ENCODE data around the gene SCLY. TPM values are rescaled to one million over a fixed set of nuclear protein-coding genes. Genes with fewer than 3 reads are reported as not detected.

Gene SCLY
- total and polyA plus RNA-seq, 4 experiments from 2014 or later: 17.7 to 37.9 (median 27.4) TPM

- no peak overlapping the region for H3K27ac ChIP-seq (ENCODE audit: low read depth, low read length)
- no peaks in the 10 kb centered on the region for H3K9me3 ChIP-seq (ENCODE audit: control insufficient read depth in 1 of 2, low read length in 2 of 2)
- ChIA-PET CTCF (ENCODE audit: partially characterized antibody) (no interaction called here), POLR2A (ENCODE audit: partially characterized antibody) (no interaction called here)
- Mint-ChIP-seq H3K36me3 (no peaks in the 10 kb centered on the region), H3K4me1 (peaks cover 0 to 2% (median 0%) of the 10 kb centered on the region in 4 donors), H3K27me3 (no peaks in the 10 kb centered on the region), H3K27ac (no peak overlapping the region), H3K9me3 (no peaks in the 10 kb centered on the region), H3K4me3 (no peak overlapping the region)
- no peaks in the 10 kb centered on the region for H3K4me1 ChIP-seq (ENCODE audit: insufficient read depth, low read length)
- no peaks in the 10 kb centered on the region for H3K27me3 ChIP-seq (ENCODE audit: insufficient read depth, low read length)
- H3K36me3 ChIP-seq (ENCODE audit: insufficient read depth, low read length): no peaks in the 10 kb centered on the region
- intact Hi-C loops (cut with micrococcal nuclease): no loop called here
- no peak overlapping the region for H3K4me3 ChIP-seq (ENCODE audit: low read length in 2 of 2)
- DNase-seq: no peak
Observed at GRCh38 chr2:238125127-238125885, 64.5 kb downstream of the SCLY start.

GRCh38 chr2:238126338-238126737 is 65.5 kb downstream of the SCLY start:
- POLR2A ChIA-PET (ENCODE audit: partially characterized antibody): no interaction called here

GRCh38 chr2:238126775-238127164 is 66.0 kb downstream of the SCLY start:
- Histone ChIP-seq H3K4me3 (ENCODE audit: low read length in 2 of 2) (no peak overlapping the region), H3K9me3 (ENCODE audit: control insufficient read depth in 1 of 2, low read length in 2 of 2) (no peaks in the 10 kb centered on the region), H3K36me3 (ENCODE audit: insufficient read depth, low read length) (no peaks in the 10 kb centered on the region), H3K4me1 (ENCODE audit: insufficient read depth, low read length) (no peaks in the 10 kb centered on the region), H3K27me3 (ENCODE audit: insufficient read depth, low read length) (no peaks in the 10 kb centered on the region), H3K27ac (ENCODE audit: low read depth, low read length) (no peak overlapping the region)
- Mint-ChIP-seq H3K4me1 (peaks cover 0 to 2% (median 0%) of the 10 kb centered on the region in 4 donors), H3K4me3 (no peak overlapping the region), H3K9me3 (no peaks in the 10 kb centered on the region), H3K27ac (no peak overlapping the region), H3K36me3 (no peaks in the 10 kb centered on the region), H3K27me3 (no peaks in the 10 kb centered on the region)
- POLR2A ChIA-PET (ENCODE audit: partially characterized antibody): no interaction called here
- CTCF ChIA-PET (ENCODE audit: partially characterized antibody): no interaction called here
- no peak for DNase-seq
- intact Hi-C loops (cut with micrococcal nuclease): no loop called here

More at GRCh38 chr2:238126338-238126737, 65.5 kb downstream of the SCLY start:
- no peaks in the 10 kb centered on the region for H3K27me3 Mint-ChIP-seq
- H3K4me1 Mint-ChIP-seq: peaks cover 0 to 2% (median 0%) of the 10 kb centered on the region in 4 donors
- intact Hi-C loops (cut with micrococcal nuclease): no loop called here
- DNase-seq: no peak
- H3K4me3 ChIP-seq (ENCODE audit: low read length in 2 of 2): no peak overlapping the region
- no peak overlapping the region for H3K4me3 Mint-ChIP-seq
- no peaks in the 10 kb centered on the region for H3K4me1 ChIP-seq (ENCODE audit: insufficient read depth, low read length)
- no peaks in the 10 kb centered on the region for H3K9me3 ChIP-seq (ENCODE audit: control insufficient read depth in 1 of 2, low read length in 2 of 2)
- H3K27ac ChIP-seq (ENCODE audit: low read depth, low read length): no peak overlapping the region
- H3K27ac Mint-ChIP-seq: no peak overlapping the region
- CTCF ChIA-PET (ENCODE audit: partially characterized antibody): no interaction called here
- no peaks in the 10 kb centered on the region for H3K27me3 ChIP-seq (ENCODE audit: insufficient read depth, low read length)
- no peaks in the 10 kb centered on the region for H3K9me3 Mint-ChIP-seq
- no peaks in the 10 kb centered on the region for H3K36me3 ChIP-seq (ENCODE audit: insufficient read depth, low read length)
- no peaks in the 10 kb centered on the region for H3K36me3 Mint-ChIP-seq

GRCh38 chr2:238127165-238128060 is 66.6 kb downstream of the SCLY start:
- Histone ChIP-seq H3K27me3 (ENCODE audit: insufficient read depth, low read length) (no peaks in the 10 kb centered on the region), H3K9me3 (ENCODE audit: control insufficient read depth in 1 of 2, low read length in 2 of 2) (no peaks in the 10 kb centered on the region), H3K36me3 (ENCODE audit: insufficient read depth, low read length) (no peaks in the 10 kb centered on the region), H3K4me1 (ENCODE audit: insufficient read depth, low read length) (no peaks in the 10 kb centered on the region), H3K4me3 (ENCODE audit: low read length in 2 of 2) (no peak overlapping the region), H3K27ac (ENCODE audit: low read depth, low read length) (no peak overlapping the region)
- Mint-ChIP-seq H3K27ac (no peak overlapping the region), H3K4me3 (no peak overlapping the region), H3K27me3 (no peaks in the 10 kb centered on the region), H3K9me3 (no peaks in the 10 kb centered on the region), H3K4me1 (peaks cover 0 to 2% (median 0%) of the 10 kb centered on the region in 4 donors), H3K36me3 (no peaks in the 10 kb centered on the region)
- CTCF ChIA-PET (ENCODE audit: partially characterized antibody): no interaction called here
- POLR2A ChIA-PET (ENCODE audit: partially characterized antibody): no interaction called here
- peak in 1 of 5 donors; percentile 24 for DNase-seq
- intact Hi-C loops (cut with micrococcal nuclease): no loop called here

GRCh38 chr2:238128061-238128440 is 67.2 kb downstream of the SCLY start:
- ChIA-PET POLR2A (ENCODE audit: partially characterized antibody) (no interaction called here), CTCF (ENCODE audit: partially characterized antibody) (no interaction called here)
- H3K27me3 Mint-ChIP-seq: no peaks in the 10 kb centered on the region
- Histone ChIP-seq H3K9me3 (ENCODE audit: control insufficient read depth in 1 of 2, low read length in 2 of 2) (no peaks in the 10 kb centered on the region), H3K27ac (ENCODE audit: low read depth, low read length) (no peak overlapping the region), H3K4me1 (ENCODE audit: insufficient read depth, low read length) (no peaks in the 10 kb centered on the region), H3K27me3 (ENCODE audit: insufficient read depth, low read length) (no peaks in the 10 kb centered on the region), H3K4me3 (ENCODE audit: low read length in 2 of 2) (no peak overlapping the region), H3K36me3 (ENCODE audit: insufficient read depth, low read length) (no peaks in the 10 kb centered on the region)
- no peaks in the 10 kb centered on the region for H3K9me3 Mint-ChIP-seq
- peaks cover 0 to 2% (median 0%) of the 10 kb centered on the region in 4 donors for H3K4me1 Mint-ChIP-seq
- no peaks in the 10 kb centered on the region for H3K36me3 Mint-ChIP-seq
- DNase-seq: no peak
- intact Hi-C loops (cut with micrococcal nuclease): no loop called here
- H3K4me3 Mint-ChIP-seq: no peak overlapping the region
- no peak overlapping the region for H3K27ac Mint-ChIP-seq

GRCh38 chr2:238128534-238129001 is 67.8 kb downstream of the SCLY start:
- CTCF ChIA-PET (ENCODE audit: partially characterized antibody): no interaction called here
- no peaks in the 10 kb centered on the region for H3K36me3 ChIP-seq (ENCODE audit: insufficient read depth, low read length)
- H3K9me3 ChIP-seq (ENCODE audit: control insufficient read depth in 1 of 2, low read length in 2 of 2): no peaks in the 10 kb centered on the region
- H3K27ac ChIP-seq (ENCODE audit: low read depth, low read length): no peak overlapping the region
- no peaks in the 10 kb centered on the region for H3K4me1 ChIP-seq (ENCODE audit: insufficient read depth, low read length)
- Mint-ChIP-seq H3K4me1 (peaks cover 0 to 2% (median 0%) of the 10 kb centered on the region in 4 donors), H3K36me3 (no peaks in the 10 kb centered on the region), H3K27me3 (no peaks in the 10 kb centered on the region), H3K4me3 (no peak overlapping the region), H3K9me3 (no peaks in the 10 kb centered on the region), H3K27ac (no peak overlapping the region)
- intact Hi-C loops (cut with micrococcal nuclease): no loop called here
- POLR2A ChIA-PET (ENCODE audit: partially characterized antibody): no interaction called here
- DNase-seq: peak in 1 of 5 donors; percentile 25
- no peak overlapping the region for H3K4me3 ChIP-seq (ENCODE audit: low read length in 2 of 2)
- H3K27me3 ChIP-seq (ENCODE audit: insufficient read depth, low read length): no peaks in the 10 kb centered on the region

GRCh38 chr2:238129166-238130010 is 68.6 kb downstream of the SCLY start:
- Histone ChIP-seq H3K27me3 (ENCODE audit: insufficient read depth, low read length) (no peaks in the 10 kb centered on the region), H3K4me1 (ENCODE audit: insufficient read depth, low read length) (no peaks in the 10 kb centered on the region), H3K4me3 (ENCODE audit: low read length in 2 of 2) (no peak overlapping the region), H3K36me3 (ENCODE audit: insufficient read depth, low read length) (no peaks in the 10 kb centered on the region), H3K27ac (ENCODE audit: low read depth, low read length) (no peak overlapping the region), H3K9me3 (ENCODE audit: control insufficient read depth in 1 of 2, low read length in 2 of 2) (no peaks in the 10 kb centered on the region)
- DNase-seq: peak in 1 of 5 donors; percentile 22
- H3K27me3 Mint-ChIP-seq: no peaks in the 10 kb centered on the region
- intact Hi-C loops (cut with micrococcal nuclease): no loop called here
- H3K36me3 Mint-ChIP-seq: no peaks in the 10 kb centered on the region
- peaks cover 0 to 2% (median 0%) of the 10 kb centered on the region in 4 donors for H3K4me1 Mint-ChIP-seq
- H3K9me3 Mint-ChIP-seq: no peaks in the 10 kb centered on the region
- ChIA-PET CTCF (ENCODE audit: partially characterized antibody) (no interaction called here), POLR2A (ENCODE audit: partially characterized antibody) (no interaction called here)
- H3K4me3 Mint-ChIP-seq: no peak overlapping the region
- no peak overlapping the region for H3K27ac Mint-ChIP-seq
